BLaER1 treated with 17β-estradiol and CSF1 and Interleukin-3, amounts not matched to agents 10 nM and 100 nM (cell line): Measurements from ENCODE around the gene ADAM12.

ENCODE experiments used
- H3K27ac ChIP-seq, 11 experiments: shearing (Covaris generic); formaldehyde crosslinking; 2 replicates each; pipeline ENCODE4 v1.8.1; 2022
- H3K27me3 ChIP-seq, 11 experiments: shearing (Covaris generic); formaldehyde crosslinking; 2 replicates each; pipeline ENCODE4 v1.8.1; 2022
- H3K36me3 ChIP-seq, 11 experiments: shearing (Covaris generic); formaldehyde crosslinking; 2 replicates each; pipeline ENCODE4 v1.8.1; 2022
- H3K4me1 ChIP-seq, 10 experiments: shearing (Covaris generic); formaldehyde crosslinking; 2 replicates each; pipeline ENCODE4 v1.8.1; 2022
- H3K4me2 ChIP-seq, 11 experiments: shearing (Covaris generic); formaldehyde crosslinking; 2 replicates each; pipeline ENCODE4 v1.8.1; 2022
- H3K4me3 ChIP-seq, 10 experiments: shearing (Covaris generic); formaldehyde crosslinking; 2 replicates each; pipeline ENCODE4 v1.8.1; 2022
- H3K9ac ChIP-seq, 11 experiments: shearing (Covaris generic); formaldehyde crosslinking; 2 replicates each; pipeline ENCODE4 v1.8.1; 2022
- H3K9me3 ChIP-seq, 11 experiments: shearing (Covaris generic); formaldehyde crosslinking; replicated peaks in 1 of 11; 2 replicates each; pipeline ENCODE4 v1.8.1; 2022
- H4K20me1 ChIP-seq, 11 experiments: shearing (Covaris generic); formaldehyde crosslinking; 2 replicates each; pipeline ENCODE4 v1.8.1; 2022
- Cebpa-rat ChIP-seq, 11 experiments: shearing (Covaris generic); IDR thresholded peaks; 2 replicates each; pipeline ENCODE4 v1.8.1; 2022

Gene ADAM12

DNA sequence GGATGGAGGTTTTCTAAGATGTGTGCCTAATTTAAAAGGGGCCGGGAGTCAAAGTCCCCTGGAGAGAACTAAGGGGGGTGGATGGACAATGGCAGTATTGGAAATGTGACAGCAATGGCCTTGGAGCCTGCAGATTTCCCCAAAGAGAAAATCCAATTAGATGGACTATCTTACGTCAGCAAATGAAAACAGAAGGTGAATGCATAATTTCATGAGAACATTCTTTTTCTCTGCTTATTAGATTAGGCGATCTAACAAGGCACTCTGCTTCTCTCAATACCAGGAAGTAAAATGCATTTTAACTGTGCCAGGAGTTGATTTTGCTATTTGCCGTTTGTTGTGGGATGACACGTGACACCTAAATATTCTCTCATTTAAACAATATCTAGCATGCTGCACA lies 226.6 kb downstream of the ADAM12 start:
- Histone ChIP-seq H4K20me1 (no peaks in the 10 kb centered on the region), H3K36me3 (no peaks in the 10 kb centered on the region), H3K9me3 (peaks cover 0 to 7% (median 0%) of the 10 kb centered on the region in 11 experiments; a peak in 2 of 22 replicates), H3K9ac (no peak overlapping the region), H3K27ac (no peak overlapping the region), H3K27me3 (no peaks in the 10 kb centered on the region), H3K4me1 (no peaks in the 10 kb centered on the region; a peak in 1 of 20 replicates), H3K4me3 (no peak overlapping the region), H3K4me2 (no peak overlapping the region)
- no peak for TF ChIP-seq Cebpa-rat (IDR thresholded peaks at IDR 0.05)

DNA sequence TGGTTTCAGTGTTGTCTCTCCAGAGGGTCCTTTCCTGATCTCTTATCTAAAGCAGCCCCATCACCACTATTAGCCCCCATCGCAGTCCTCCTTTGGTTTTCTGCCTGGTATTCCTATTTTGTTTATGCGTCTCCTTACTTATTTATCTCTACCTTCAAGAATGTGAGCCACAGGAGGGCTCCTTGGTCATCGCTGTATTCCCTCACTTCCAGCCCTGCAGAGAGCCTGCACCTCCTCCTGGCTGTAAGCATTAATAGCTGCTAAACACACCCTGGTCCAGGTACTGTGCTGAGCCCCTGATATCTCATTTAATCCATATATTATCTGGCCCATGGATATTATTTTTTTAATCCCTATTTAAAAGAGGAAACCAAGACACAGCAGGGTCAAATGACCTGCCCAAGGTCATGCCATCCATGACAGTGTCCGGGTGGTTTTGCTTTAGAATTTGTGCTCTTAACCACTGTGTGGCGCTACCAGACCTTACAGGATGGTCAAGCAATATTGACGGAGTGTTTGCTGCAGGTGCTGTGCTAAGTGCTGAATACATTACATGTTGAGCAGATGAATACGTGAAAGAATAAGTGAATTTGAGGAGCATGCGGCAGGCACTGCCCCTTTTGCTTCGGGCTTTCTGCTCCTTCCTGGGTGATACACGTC lies 227.2 kb downstream of the ADAM12 start:
- no peaks in the 10 kb centered on the region for H3K27me3 ChIP-seq

DNA sequence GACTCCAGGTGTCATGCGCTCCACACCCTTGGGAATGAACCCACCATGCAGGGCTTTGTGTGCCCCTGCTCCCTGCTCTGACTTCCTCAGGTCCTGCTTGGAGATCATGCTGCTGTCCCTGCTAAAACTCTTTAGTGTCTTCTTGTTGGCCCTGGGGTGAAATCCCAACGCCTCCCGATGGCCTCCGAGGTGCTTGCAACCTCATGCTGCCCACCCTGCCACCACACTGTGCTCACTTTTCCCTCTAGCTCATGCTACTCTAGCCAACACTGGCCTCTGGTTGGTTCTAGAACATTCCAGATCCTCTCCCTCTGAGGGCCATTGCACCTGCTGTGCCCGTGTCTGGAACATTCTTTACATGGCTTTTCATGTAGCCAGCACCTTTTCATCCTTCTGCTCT lies 227.7 kb downstream of the ADAM12 start:
- H3K9ac ChIP-seq, result no peak overlapping the region
- H3K4me2 ChIP-seq, result no peak overlapping the region
- no peaks in the 10 kb centered on the region for H4K20me1 ChIP-seq
- peaks cover 0 to 8% (median 0%) of the 10 kb centered on the region in 10 experiments; a peak in 6 of 20 replicates for H3K4me1 ChIP-seq
- peaks cover 0 to 7% (median 0%) of the 10 kb centered on the region in 11 experiments; a peak in 2 of 22 replicates for H3K9me3 ChIP-seq
- H3K27ac ChIP-seq, result no peak overlapping the region
- no peaks in the 10 kb centered on the region for H3K36me3 ChIP-seq
- TF ChIP-seq Cebpa-rat (IDR thresholded peaks at IDR 0.05), result no peak
- no peaks in the 10 kb centered on the region for H3K27me3 ChIP-seq
- no peak overlapping the region for H3K4me3 ChIP-seq

More for the DNA sequence above, 227.2 kb downstream of the ADAM12 start:
- H3K9me3 ChIP-seq, result peaks cover 0 to 7% (median 0%) of the 10 kb centered on the region in 11 experiments; a peak in 2 of 22 replicates
- no peaks in the 10 kb centered on the region for H3K36me3 ChIP-seq
- no peak overlapping the region for H3K4me2 ChIP-seq
- H4K20me1 ChIP-seq, result no peaks in the 10 kb centered on the region
- TF ChIP-seq Cebpa-rat (IDR thresholded peaks at IDR 0.05), result no peak
- H3K4me3 ChIP-seq, result no peak overlapping the region
- no peak overlapping the region for H3K27ac ChIP-seq
- H3K9ac ChIP-seq, result no peak overlapping the region
- peaks cover 0 to 3% (median 0%) of the 10 kb centered on the region in 10 experiments; a peak in 6 of 20 replicates for H3K4me1 ChIP-seq

DNA sequence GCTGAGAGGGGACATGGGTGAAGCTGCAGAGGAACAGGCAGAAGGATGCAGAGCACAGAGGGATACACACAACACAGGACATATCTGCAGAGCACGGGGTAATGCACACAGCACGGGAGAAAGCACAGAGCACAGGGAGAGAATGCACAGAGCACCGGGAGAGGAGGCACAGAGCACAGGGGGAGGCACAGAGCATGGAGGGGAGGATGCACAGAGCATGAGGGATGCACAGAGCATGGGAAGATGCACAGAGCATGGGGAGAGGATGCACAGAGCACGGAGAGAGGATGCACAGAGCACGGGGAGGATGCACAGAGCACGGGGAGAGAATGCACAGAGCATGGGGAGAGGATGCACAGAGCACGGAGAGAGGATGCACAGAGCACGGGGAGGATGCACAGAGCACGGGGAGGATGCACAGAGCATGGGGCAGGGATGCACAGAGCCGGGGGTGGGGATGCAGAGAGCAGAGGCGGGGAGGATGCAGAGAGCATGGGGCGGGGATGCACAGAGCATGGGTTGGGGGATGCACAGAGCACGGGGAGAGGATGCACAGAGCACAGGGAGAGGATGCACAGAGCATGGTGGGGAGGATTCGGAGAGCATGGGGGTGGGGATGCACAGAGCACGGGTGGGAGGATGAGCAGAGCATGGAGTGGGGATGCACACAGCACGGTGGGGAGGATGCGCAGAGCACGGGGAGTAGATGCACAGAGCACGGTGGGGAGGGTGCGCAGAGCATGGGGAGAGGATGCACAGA lies 230.0 kb downstream of the ADAM12 start:
- H3K4me2 ChIP-seq, result no peak overlapping the region
- TF ChIP-seq Cebpa-rat (IDR thresholded peaks at IDR 0.05), result no peak
- no peak overlapping the region for H3K4me3 ChIP-seq
- H3K36me3 ChIP-seq, result no peaks in the 10 kb centered on the region
- H3K9me3 ChIP-seq, result peaks cover 0 to 7% (median 0%) of the 10 kb centered on the region in 11 experiments; a peak in 2 of 22 replicates
- no peaks in the 10 kb centered on the region for H3K27me3 ChIP-seq
- no peak overlapping the region for H3K27ac ChIP-seq
- H3K9ac ChIP-seq, result no peak overlapping the region
- H3K4me1 ChIP-seq, result peaks cover 7 to 17% (median 11%) of the 10 kb centered on the region in 10 experiments; a peak in 18 of 20 replicates
- H4K20me1 ChIP-seq, result no peaks in the 10 kb centered on the region

DNA sequence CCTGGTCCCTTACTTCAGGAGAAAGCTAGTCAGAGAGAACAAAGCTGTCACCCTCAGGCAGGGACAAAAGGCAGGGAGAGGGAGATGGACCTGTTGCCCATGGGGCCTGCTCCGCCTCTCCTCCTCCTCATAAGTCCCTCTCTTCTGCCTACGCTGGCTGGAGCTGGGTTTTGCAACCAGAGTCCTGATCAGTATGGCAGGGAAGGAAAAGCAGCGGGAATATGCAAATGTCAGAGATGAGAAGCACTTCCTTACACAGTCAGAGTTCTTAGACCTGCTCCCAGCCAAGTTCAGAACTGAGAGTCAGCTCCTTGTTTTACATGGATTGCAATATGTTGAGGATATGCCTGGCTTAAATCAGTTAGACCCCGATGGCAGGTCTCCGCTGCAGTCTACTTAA lies 231.1 kb downstream of the ADAM12 start:
- Histone ChIP-seq H3K27ac (no peak overlapping the region), H3K4me1 (peaks cover 7 to 17% (median 12%) of the 10 kb centered on the region in 10 experiments; a peak in 18 of 20 replicates), H3K36me3 (no peaks in the 10 kb centered on the region), H3K27me3 (no peaks in the 10 kb centered on the region), H4K20me1 (no peaks in the 10 kb centered on the region), H3K4me2 (no peak overlapping the region), H3K9ac (no peak overlapping the region), H3K9me3 (no peaks in the 10 kb centered on the region; a peak in 1 of 22 replicates), H3K4me3 (no peak overlapping the region)
- TF ChIP-seq Cebpa-rat (IDR thresholded peaks at IDR 0.05), result no peak

DNA sequence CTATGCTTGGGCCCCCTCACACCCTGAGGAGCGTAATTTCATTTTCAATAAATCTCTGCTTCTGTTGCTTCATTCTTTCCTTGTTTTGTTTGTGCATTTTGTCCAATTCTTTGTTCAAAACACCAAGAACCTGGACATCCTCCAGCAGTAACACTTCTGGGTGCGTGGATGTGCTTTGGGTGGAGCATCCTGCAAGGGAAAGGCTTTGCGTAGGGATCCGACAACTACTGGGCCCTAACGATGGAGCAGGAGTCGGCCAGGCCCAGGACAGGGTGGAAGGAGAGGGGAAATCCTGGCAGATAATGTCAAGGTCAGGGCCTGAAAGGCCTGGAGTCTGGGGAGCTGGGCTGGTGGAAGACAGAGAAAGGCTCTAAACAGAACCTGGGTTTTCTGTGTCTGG lies 231.8 kb downstream of the ADAM12 start:
- no peaks in the 10 kb centered on the region for H4K20me1 ChIP-seq
- no peak overlapping the region for H3K27ac ChIP-seq
- no peak for TF ChIP-seq Cebpa-rat (IDR thresholded peaks at IDR 0.05)
- H3K27me3 ChIP-seq, result no peaks in the 10 kb centered on the region
- H3K36me3 ChIP-seq, result no peaks in the 10 kb centered on the region
- H3K9ac ChIP-seq, result no peak overlapping the region
- no peak overlapping the region for H3K4me3 ChIP-seq
- peaks cover 0 to under 1% (median 0%) of the 10 kb centered on the region in 11 experiments; a peak in 2 of 22 replicates for H3K9me3 ChIP-seq
- H3K4me1 ChIP-seq, result peaks cover 7 to 17% (median 12%) of the 10 kb centered on the region in 10 experiments; a peak in 18 of 20 replicates
- 0 out of 22 replicates have a peak overlapping the region, but pooled peaks of 1 of the 11 experiments have one; percentile 23 for H3K4me2 ChIP-seq

DNA sequence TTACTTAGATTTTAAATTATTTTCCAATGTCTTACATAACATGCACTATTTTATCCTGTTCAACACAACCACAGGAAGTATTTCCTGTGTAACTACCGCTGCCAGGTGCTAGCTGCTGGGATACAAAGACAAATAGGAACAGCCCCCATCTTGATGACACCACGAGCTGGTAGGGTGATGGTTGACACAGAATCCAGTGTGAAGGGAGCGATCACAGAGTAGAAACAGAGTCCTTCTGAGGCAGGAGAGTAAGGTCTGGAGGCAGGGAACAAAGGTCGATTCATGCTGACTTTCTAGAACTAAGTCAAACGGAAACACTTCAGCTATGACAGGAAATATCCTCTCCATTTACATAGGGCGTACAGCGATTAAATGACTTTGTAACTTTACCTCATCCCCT lies 232.3 kb downstream of the ADAM12 start:
- H3K4me3 ChIP-seq, result no peak overlapping the region
- TF ChIP-seq Cebpa-rat (IDR thresholded peaks at IDR 0.05), result no peak
- peak overlapping the region in 6 of 11 experiments; percentile 5 to 37 (median 32); a peak in 5 of 22 replicates for H3K4me2 ChIP-seq
- H4K20me1 ChIP-seq, result no peaks in the 10 kb centered on the region
- peaks cover 7 to 17% (median 12%) of the 10 kb centered on the region in 10 experiments; a peak in 18 of 20 replicates for H3K4me1 ChIP-seq
- no peak overlapping the region for H3K27ac ChIP-seq
- H3K9me3 ChIP-seq, result peaks cover 0 to 5% (median 2%) of the 10 kb centered on the region in 11 experiments; a peak in 10 of 22 replicates
- H3K27me3 ChIP-seq, result no peaks in the 10 kb centered on the region
- H3K9ac ChIP-seq, result no peak overlapping the region
- no peaks in the 10 kb centered on the region for H3K36me3 ChIP-seq

DNA sequence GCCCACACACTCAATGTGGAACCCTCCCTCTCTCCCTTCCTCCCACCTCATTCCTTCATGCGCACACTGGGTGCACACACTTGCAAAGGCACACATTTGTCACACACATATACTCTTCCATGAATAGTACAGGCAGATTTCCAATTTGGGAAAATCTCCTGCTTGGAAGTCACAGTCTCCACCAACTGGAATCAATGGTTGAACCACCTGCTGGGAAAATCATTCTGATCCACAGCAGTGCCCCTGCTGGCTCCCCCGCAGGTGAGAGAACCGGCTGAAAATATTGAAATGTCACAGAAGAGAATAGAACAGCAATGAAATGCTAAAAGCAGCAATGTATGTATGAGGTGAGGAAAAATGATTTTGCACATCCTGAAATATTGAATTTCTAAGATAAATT lies 232.7 kb downstream of the ADAM12 start:
- Histone ChIP-seq H3K27ac (no peak overlapping the region), H3K4me3 (no peak overlapping the region), H3K4me1 (peaks cover 7 to 17% (median 12%) of the 10 kb centered on the region in 10 experiments; a peak in 18 of 20 replicates), H3K9me3 (peaks cover under 1 to 10% (median 7%) of the 10 kb centered on the region in 11 experiments; a peak in 12 of 22 replicates), H4K20me1 (no peaks in the 10 kb centered on the region), H3K9ac (no peak overlapping the region), H3K27me3 (no peaks in the 10 kb centered on the region), H3K36me3 (no peaks in the 10 kb centered on the region), H3K4me2 (peak overlapping the region in 3 of 11 experiments; percentile 23 to 34 (median 29); a peak in 4 of 22 replicates)
- TF ChIP-seq Cebpa-rat (IDR thresholded peaks at IDR 0.05), result no peak
